GM19239 (cell line): ENCODE measurements around the gene CHST11.

Experiments
- DNase-seq: peaks from one replicate; pipeline ENCODE4 v3.0.0; 2011; ENCODE audit warnings: low spot score; ENCODE audit not compliant: insufficient read length
- FAIRE-seq: peaks from 2 replicates; lab custom pipeline; 2011; peaks lifted over from hg19 to GRCh38; lab: Jason Lieb, UNC

The CHST11 gene

GRCh38 chr12:104680070-104680469 is 223.3 kb downstream of the CHST11 start:
- DNase-seq, result no peak
- peak; percentile 79 for FAIRE-seq

GRCh38 chr12:104680491-104680890 is 223.7 kb downstream of the CHST11 start:
- no peak for FAIRE-seq
- DNase-seq, result no peak

- peak; percentile 35 for FAIRE-seq
- DNase-seq, result no peak
Observed at GRCh38 chr12:104681012-104681690, 224.4 kb downstream of the CHST11 start.

GRCh38 chr12:104682790-104683279 is 226.1 kb downstream of the CHST11 start:
- peak; percentile 90 for FAIRE-seq
- DNase-seq, result peak; percentile 54

- no peak for DNase-seq
- no peak for FAIRE-seq
Observed at GRCh38 chr12:104683831-104684503, 227.2 kb downstream of the CHST11 start.

- FAIRE-seq (no peak), DNase-seq (no peak)
Observed at GRCh38 chr12:104684884-104685283, 228.1 kb downstream of the CHST11 start.

GRCh38 chr12:104685366-104685765 is 228.6 kb downstream of the CHST11 start:
- FAIRE-seq, result no peak
- no peak for DNase-seq

GRCh38 chr12:104686196-104686595 is 229.4 kb downstream of the CHST11 start:
- DNase-seq, result no peak
- FAIRE-seq, result peak; percentile 80

- DNase-seq (no peak), FAIRE-seq (peak; percentile 80)
Observed at GRCh38 chr12:104687823-104688573, 231.2 kb downstream of the CHST11 start.

GRCh38 chr12:104689635-104690034 is 232.9 kb downstream of the CHST11 start:
- DNase-seq (no peak), FAIRE-seq (no peak)

- FAIRE-seq, result peak; percentile 90
Observed at GRCh38 chr12:104691721-104692556, 235.2 kb downstream of the CHST11 start.

GRCh38 chr12:104692557-104693218 is 235.9 kb downstream of the CHST11 start:
- DNase-seq, result no peak
- no peak for FAIRE-seq

More at GRCh38 chr12:104691721-104692556, 235.2 kb downstream of the CHST11 start:
- no peak for DNase-seq

- DNase-seq (no peak), FAIRE-seq (no peak)
Observed at GRCh38 chr12:104693493-104693892, 236.7 kb downstream of the CHST11 start.

GRCh38 chr12:104694161-104694560 is 237.4 kb downstream of the CHST11 start:
- no peak for DNase-seq
- FAIRE-seq, result no peak

- FAIRE-seq (no peak), DNase-seq (no peak)
Observed at GRCh38 chr12:104694711-104695110, 238.0 kb downstream of the CHST11 start.

- FAIRE-seq (peak; percentile 84), DNase-seq (no peak)
Observed at GRCh38 chr12:104695453-104696148, 238.9 kb downstream of the CHST11 start.

- DNase-seq (no peak), FAIRE-seq (no peak)
Observed at GRCh38 chr12:104697186-104697585, 240.4 kb downstream of the CHST11 start.

GRCh38 chr12:104698871-104699270 is 242.1 kb downstream of the CHST11 start:
- DNase-seq (no peak), FAIRE-seq (no peak)
